ENCODE results near the gene PTPDC1.

The PTPDC1 gene, protein sequence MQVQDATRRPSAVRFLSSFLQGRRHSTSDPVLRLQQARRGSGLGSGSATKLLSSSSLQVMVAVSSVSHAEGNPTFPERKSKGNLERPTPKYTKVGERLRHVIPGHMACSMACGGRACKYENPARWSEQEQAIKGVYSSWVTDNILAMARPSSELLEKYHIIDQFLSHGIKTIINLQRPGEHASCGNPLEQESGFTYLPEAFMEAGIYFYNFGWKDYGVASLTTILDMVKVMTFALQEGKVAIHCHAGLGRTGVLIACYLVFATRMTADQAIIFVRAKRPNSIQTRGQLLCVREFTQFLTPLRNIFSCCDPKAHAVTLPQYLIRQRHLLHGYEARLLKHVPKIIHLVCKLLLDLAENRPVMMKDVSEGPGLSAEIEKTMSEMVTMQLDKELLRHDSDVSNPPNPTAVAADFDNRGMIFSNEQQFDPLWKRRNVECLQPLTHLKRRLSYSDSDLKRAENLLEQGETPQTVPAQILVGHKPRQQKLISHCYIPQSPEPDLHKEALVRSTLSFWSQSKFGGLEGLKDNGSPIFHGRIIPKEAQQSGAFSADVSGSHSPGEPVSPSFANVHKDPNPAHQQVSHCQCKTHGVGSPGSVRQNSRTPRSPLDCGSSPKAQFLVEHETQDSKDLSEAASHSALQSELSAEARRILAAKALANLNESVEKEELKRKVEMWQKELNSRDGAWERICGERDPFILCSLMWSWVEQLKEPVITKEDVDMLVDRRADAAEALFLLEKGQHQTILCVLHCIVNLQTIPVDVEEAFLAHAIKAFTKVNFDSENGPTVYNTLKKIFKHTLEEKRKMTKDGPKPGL

GRCh38 chr9:94084314-94084713 is at the start of gene PTPDC1:
Gene PTPDC1, plus strand, starts transcription at chr9:94084464. Its CDS starts 67 bp downstream, at chr9:94084531.
- peak; percentile 94 for DNase-seq (ENCODE audit: low spot score)

- DNase-seq (ENCODE audit: low spot score) = no peak
Measured at GRCh38 chr9:94034511-94034910, 49.8 kb upstream of the PTPDC1 start.

DNA sequence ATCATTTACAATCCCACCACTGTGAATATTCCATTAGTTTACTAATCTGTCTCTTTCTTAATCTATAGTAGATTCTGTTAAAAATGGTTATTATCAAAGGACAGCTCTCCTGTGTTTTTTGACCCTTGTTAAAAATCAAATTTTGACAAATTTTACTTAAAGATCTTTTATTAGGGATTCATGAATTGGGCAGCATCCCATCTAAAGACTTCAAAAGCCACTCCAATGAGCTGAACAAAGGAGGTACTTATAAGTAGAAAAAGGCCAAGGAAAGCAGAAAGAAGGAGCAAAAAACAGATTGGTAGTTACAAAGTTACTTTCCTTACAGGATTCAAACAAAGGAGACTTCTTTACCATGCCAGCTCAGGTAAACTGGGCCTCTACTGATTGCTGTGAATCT is 44.5 kb upstream of the PTPDC1 start:
- no peak for DNase-seq (ENCODE audit: low spot score)

GRCh38 chr9:94042516-94043360 is 41.5 kb upstream of the PTPDC1 start:
- DNase-seq (ENCODE audit: low spot score) = no peak

DNA sequence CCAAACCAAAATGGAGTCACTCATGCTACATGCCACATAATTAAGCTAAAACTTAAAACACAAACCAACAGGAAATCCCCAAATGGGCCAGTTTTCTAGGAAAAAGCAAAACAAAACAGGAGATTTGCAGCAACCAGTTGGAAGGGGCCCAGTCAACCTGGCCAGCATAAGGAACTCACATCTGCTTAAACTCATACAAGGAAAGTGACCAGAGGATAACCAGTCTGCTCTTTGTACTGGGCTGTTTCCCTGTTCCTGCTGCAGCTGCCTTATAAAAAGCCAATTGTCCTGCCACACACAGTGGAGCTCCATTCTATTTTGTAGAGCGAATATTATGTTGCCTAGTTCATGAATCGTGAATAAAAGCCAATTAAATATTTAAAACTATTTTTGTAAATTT is 29.5 kb upstream of the PTPDC1 start:
- DNase-seq (ENCODE audit: low spot score) = peak; percentile 14

DNA sequence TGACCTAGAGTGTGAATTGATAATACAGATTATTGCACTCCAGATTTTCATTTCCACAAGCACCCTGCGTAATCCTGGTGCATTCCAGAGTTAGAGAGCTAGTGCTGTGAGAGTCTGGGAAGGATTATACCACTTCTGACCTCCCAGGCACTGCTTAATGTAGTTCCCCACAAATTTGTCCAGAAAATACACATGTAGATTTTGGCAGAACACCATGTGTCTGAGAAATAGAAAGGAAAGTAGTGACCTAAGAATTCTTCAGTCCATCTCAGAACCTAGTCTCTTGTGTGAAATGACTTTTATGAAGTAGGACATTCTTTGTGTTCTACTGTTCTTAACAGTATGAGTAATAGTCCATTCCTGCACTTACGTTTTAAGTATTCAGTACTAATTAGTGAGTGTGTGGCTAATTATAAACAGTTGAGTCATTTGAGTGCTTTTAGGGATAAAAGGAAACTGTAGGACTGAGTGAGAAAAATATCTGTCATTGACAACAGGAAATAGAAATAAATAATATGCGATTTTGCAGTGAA is 27.8 kb upstream of the PTPDC1 start:
- no peak for DNase-seq (ENCODE audit: low spot score)

- no peak for DNase-seq (ENCODE audit: low spot score)
Measured at GRCh38 chr9:94057918-94058317, 26.3 kb upstream of the PTPDC1 start.

DNA sequence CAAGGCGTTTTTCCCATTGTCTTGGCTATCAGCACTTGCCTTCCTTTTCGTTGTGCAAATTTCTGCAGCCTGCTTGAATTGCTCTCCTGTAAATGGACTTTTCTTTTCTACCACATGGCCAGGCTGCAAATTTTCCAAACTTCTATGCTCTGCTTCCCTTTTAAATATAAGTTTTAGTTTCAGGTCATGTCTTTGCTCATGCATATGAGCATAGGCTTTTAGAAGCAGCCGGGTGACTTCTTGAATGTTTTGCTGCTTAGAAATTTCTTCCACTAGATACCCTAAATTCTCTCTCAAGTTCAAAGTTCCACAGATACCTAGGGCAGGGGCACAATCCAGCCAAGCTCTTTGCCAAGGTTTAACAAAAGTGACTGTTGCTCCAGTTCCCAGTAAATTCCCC is 22.4 kb upstream of the PTPDC1 start:
- DNase-seq (ENCODE audit: low spot score) = no peak

- peak; percentile 83 for DNase-seq (ENCODE audit: low spot score)
Measured at GRCh38 chr9:94065535-94065961, 18.7 kb upstream of the PTPDC1 start.

GRCh38 chr9:94068257-94068656 is 16.0 kb upstream of the PTPDC1 start:
- no peak for DNase-seq (ENCODE audit: low spot score)

GRCh38 chr9:94076557-94076956 is 7.7 kb upstream of the PTPDC1 start:
- DNase-seq (ENCODE audit: low spot score) = no peak

DNA sequence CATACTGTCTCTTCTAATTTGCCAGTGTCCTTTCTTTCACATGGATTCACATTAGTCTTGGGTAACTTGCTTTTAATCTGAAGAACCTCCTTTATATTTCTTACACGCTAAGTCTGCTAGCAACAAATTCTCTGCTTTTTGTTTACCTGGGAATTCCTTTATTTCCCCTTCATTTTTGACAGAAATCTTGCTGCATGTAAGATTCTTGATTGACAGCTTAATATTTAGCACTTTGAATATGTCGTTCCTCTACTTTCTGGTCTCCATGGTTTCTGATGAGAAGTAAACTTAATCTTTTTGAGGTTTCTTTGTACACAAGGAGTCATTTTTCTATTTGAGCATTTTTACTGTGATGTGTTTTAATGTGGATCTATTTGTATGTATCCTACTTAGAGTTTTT is 6.2 kb upstream of the PTPDC1 start:
- DNase-seq (ENCODE audit: low spot score) = no peak

DNA sequence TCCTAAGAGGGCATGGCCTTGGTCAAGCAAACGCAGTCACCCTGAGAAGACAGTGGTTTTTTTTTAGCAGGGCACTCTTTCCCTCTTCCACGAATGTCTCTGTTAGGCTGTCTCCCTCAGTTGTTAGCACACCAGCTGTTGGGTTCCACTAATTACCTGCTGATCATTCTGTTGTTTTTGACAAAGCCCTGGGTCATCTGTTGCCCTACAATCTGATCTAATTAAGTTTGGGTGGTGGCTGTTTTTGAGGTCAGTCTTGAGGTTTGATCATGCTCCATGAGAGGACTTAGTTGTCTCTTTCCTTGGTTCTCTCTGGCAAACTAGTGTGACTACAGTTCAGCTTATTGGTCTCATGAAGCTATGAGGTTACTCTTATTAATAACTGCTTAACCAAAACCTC is 5.0 kb upstream of the PTPDC1 start:
- DNase-seq (ENCODE audit: low spot score) = no peak

- DNase-seq (ENCODE audit: low spot score) = no peak
Measured at GRCh38 chr9:94080249-94080648, 4.0 kb upstream of the PTPDC1 start.

- no peak for DNase-seq (ENCODE audit: low spot score)
Measured at GRCh38 chr9:94081435-94081834, 2.8 kb upstream of the PTPDC1 start.

- peak; percentile 44 for DNase-seq (ENCODE audit: low spot score)
Measured at GRCh38 chr9:94081864-94082463, 2.3 kb upstream of the PTPDC1 start.

- no peak for DNase-seq (ENCODE audit: low spot score)
Measured at GRCh38 chr9:94082553-94082952, 1.7 kb upstream of the PTPDC1 start.

- peak; percentile 32 for DNase-seq (ENCODE audit: low spot score)
Measured at GRCh38 chr9:94082956-94083355, 1.3 kb upstream of the PTPDC1 start.

DNA sequence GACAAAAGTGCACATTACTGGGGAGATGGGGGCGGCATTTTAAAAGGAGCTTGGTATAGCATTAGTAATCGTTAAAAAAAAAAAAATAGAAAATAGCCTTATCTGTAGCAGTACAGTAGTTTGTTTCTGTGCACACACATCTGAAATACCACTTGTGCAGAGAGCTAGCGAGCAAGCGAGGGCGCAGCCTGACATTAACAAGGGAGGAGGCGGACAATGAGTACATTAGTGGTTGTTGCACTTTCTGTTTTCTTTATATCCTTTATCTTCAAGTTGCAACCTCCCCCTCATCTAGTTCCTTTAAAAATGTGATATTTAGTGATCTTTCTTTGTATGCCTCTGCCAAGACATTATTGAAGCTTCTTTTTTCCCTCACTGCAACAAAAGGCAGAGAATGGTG is 880 bp upstream of the PTPDC1 start:
- peak; percentile 83 for DNase-seq (ENCODE audit: low spot score)

GRCh38 chr9:94085062-94085639 is 887 bp downstream of the PTPDC1 start:
- no peak for DNase-seq (ENCODE audit: low spot score)

Measured in putamen (tissue), 1 donor.